Tibial artery (tissue), 4 donors: ENCODE results near the gene REXO1.
A peak's percentile ranks its signal among the peaks of the same experiment; 100 is the strongest.

Source experiments
- DNase-seq, 2 donors: peaks; one replicate each; pipeline ENCODE4 v3.0.0-alpha.2; 2019
- H3K27ac ChIP-seq, 2 donors: fragments of 200-600 bp; sonication (generic) in 1 of 2; 1 replicate in 1 of 2; 2 replicates in 1 of 2; pipeline ENCODE4 v1.5.1; 2018 to 2019; ENCODE audit warnings: mild to moderate bottlenecking in 1 of 2
- H3K27me3 ChIP-seq, 2 donors: fragments of 200-600 bp; sonication (generic) in 1 of 2; one replicate each; pipeline versions ENCODE4 v1.5.1 to v1.6.0; 2016 to 2019
- H3K36me3 ChIP-seq, 3 donors: fragments of 200-600 bp; sonication (generic) in 2 of 3; one replicate each; pipeline ENCODE4 v1.5.1; 2016 to 2019; ENCODE audit warnings: mild to moderate bottlenecking in 2 of 3
- H3K4me1 ChIP-seq, 4 donors: fragments of 200-600 bp; sonication (generic) in 2 of 4; 1 replicate in 3 of 4; 2 replicates in 1 of 4; pipeline ENCODE4 v1.5.1; 2016 to 2019
- H3K4me3 ChIP-seq, 2 donors: fragments of 200-600 bp; sonication (generic) in 1 of 2; 1 replicate in 1 of 2; 2 replicates in 1 of 2; pipeline ENCODE4 v1.5.1; 2018 to 2019; ENCODE audit warnings: mild to moderate bottlenecking in 2 of 2
- H3K9me3 ChIP-seq, 3 donors: fragments of 200-600 bp; sonication (generic) in 1 of 3; one replicate each; pipeline ENCODE4 v1.5.1; 2016 to 2019
- intact Hi-C: fragments of 100-400 bp; cut with DNase I; formaldehyde crosslinking; loops from one replicate; pipeline ENCODE4 v1.15.0; 2023; ENCODE audit warnings: low total_unique reads
- TF ChIP-seq, protein P1 (sequence below), 2 experiments: fragments of 200-600 bp in 1 of 2; fragments of 450-650 bp in 1 of 2; IDR thresholded peaks; one replicate each; pipeline ENCODE4 v1.5.1; 2017 to 2019; ENCODE audit warnings: antibody characterized with exemption in 2 of 2, mild to moderate bottlenecking in 1 of 2, moderate library complexity in 1 of 2

REXO1 gene

DNA sequence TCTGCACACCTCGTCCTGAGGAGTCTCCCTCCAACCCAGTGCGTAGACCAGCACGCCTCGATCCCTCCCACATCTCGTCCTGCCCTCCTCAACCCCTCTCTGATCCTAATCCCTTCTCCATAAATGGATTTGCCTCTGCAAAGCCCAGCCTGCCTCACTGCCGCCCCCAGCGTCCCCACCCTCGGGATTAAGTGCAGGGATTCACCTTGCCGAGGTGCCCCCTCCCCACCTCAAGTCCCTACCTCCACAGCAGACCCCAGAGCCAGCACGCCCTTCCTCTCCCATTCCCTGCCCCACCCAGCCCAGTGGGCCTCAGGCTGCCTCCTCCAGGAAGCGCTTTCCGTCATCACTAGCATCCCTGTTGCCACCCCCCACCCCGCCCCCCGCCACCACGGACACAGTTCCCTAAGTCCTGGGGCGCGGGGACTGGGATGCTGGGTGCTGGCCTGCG, 11.1 kb upstream of the REXO1 start:
- no peak overlapping the region for H3K4me3 ChIP-seq
- intact Hi-C loops, result no loop called here
- H3K36me3 ChIP-seq, result peaks cover 0 to 2% (median 0%) of the 10 kb centered on the region in 3 donors
- no peak for DNase-seq
- H3K4me1 ChIP-seq, result peaks cover 0 to 71% (median 48%) of the 10 kb centered on the region in 4 donors
- H3K9me3 ChIP-seq, result no peaks in the 10 kb centered on the region
- H3K27ac ChIP-seq, result no peak overlapping the region
- TF ChIP-seq, protein P1, sequence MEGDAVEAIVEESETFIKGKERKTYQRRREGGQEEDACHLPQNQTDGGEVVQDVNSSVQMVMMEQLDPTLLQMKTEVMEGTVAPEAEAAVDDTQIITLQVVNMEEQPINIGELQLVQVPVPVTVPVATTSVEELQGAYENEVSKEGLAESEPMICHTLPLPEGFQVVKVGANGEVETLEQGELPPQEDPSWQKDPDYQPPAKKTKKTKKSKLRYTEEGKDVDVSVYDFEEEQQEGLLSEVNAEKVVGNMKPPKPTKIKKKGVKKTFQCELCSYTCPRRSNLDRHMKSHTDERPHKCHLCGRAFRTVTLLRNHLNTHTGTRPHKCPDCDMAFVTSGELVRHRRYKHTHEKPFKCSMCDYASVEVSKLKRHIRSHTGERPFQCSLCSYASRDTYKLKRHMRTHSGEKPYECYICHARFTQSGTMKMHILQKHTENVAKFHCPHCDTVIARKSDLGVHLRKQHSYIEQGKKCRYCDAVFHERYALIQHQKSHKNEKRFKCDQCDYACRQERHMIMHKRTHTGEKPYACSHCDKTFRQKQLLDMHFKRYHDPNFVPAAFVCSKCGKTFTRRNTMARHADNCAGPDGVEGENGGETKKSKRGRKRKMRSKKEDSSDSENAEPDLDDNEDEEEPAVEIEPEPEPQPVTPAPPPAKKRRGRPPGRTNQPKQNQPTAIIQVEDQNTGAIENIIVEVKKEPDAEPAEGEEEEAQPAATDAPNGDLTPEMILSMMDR (IDR thresholded peaks at IDR 0.05), result no peak
- H3K27me3 ChIP-seq, result peaks cover 0 to under 1% of the 10 kb centered on the region in 2 donors

DNA sequence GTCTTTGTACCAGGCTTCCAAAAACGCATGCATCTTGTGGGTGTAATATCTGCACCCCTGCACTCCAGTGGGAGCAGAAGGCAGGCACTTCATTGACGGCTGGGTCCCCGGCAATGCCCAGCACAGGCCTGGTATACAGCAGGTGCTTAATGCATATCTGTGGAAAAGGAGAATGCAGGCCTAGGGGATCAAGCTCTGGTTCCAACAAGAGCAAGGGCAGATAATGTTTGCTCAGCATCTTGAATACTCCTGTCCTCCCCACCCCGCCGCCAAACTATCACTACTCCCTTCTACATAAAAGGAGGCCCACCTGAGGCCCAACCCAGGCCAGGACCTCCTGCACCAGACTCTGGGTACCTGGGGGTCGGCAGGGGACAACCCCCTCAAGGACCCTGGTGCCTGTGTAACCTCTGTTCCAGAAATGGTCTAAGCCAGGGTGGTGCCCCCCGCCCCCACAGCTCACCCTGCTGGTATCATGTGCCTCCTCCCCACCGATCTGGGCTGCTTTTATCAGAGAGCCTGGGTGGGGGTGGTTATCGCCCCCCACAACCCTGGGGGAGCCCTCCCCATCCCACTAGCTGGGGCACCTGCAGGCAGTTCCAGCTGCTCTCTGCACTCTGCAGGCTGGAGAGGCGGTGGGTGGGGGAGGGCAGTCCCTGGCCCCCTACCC, 10.3 kb upstream of the REXO1 start:
- TF ChIP-seq, protein P1 (IDR thresholded peaks at IDR 0.05), result no peak
- Histone ChIP-seq H3K4me3 (no peak overlapping the region), H3K27me3 (peaks cover 0 to 3% of the 10 kb centered on the region in 2 donors), H3K9me3 (no peaks in the 10 kb centered on the region), H3K4me1 (peaks cover 0 to 75% (median 53%) of the 10 kb centered on the region in 4 donors), H3K27ac (no peak overlapping the region), H3K36me3 (peaks cover 0 to 7% (median 0%) of the 10 kb centered on the region in 3 donors)
- intact Hi-C loops, result no loop called here
- DNase-seq, result peak in 1 of 2 donors; percentile 71

DNA sequence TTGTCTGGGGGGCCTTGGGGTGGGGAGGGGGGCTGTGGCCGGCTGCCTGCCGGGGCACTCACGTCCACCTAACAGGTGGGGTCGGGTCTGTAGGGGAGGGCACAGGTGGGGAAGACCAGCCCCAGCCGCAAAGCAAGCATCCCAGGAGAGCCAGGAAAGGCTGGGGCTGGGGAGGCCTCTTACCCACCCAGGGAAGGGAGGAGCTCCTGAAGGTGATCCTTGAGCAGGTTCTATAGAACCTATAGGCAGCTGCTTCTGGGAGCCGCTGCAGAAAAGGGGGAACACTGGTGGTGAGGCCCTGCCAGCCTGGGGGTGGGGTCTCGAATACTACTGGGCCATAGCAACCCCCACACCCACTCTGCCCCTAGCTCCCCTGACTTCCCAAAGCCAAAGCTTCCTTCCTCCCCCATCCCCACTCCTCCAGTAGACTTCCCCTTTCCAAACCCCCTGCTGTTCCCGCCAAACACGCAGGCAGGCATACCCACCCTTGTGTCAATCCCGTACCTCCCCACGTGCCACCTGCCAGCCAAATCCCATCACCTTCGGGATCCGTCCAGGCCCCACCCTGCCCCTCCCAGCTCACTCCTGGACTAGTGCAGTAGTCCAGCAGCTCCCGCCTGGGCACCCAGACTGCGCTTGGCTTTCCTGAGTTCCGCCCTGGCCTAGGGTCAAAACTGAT, 9.5 kb upstream of the REXO1 start:
- TF ChIP-seq, protein P1 (IDR thresholded peaks at IDR 0.05), result no peak
- Histone ChIP-seq H3K4me3 (peak overlapping the region; percentile 27 to 49), H3K9me3 (no peaks in the 10 kb centered on the region), H3K4me1 (peaks cover 0 to 83% (median 56%) of the 10 kb centered on the region in 4 donors), H3K36me3 (peaks cover 0 to 7% (median 0%) of the 10 kb centered on the region in 3 donors), H3K27me3 (peaks cover 0 to 3% of the 10 kb centered on the region in 2 donors), H3K27ac (peak overlapping the region; percentile 23 to 27)
- peak in 1 of 2 donors; percentile 66 for DNase-seq
- intact Hi-C loops, result no loop called here

DNA sequence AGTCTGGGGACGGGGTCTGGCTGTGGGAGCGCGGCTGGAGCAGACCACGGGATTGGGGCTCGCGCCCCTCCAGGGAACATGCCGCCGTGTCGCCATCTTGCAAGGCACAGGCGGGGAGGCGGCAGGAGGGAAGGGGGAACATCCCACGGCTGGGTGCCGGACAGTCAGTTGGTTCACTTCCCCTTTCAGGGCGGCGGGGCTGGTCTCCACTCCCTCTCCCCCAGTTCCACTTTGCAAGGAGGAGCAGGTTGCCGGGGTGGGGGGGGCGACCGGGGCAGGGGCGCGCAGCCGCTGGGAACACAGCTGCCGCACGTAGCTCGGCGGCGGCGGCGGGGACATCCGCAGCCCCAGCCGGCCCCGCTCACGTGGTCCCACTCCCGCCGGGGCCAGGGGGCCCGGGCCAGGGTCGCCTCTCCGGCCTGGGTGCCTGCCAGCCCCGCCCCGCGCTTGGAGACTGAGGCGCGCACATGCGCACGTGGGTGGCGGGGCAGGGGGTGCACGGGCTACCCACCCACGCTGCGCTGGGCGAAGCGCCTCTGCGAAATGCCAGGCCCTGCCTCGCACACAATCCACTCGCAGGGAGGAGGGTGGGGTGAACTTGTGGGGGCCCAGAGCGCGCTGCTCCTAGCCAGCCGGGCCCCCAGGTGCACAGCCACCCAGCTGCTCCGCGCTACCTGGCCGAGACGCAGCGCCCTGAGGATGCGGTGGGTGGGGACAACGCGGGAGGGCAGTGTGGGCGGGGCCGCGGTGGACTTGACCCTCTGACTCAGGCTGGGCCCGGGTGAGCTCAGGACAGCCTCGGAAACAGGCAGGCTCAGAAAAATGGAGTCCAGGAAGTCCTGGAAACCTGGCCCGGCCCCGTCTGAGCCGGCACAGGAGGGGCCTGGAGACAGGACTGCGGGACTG, 8.7 kb upstream of the REXO1 start:
- Histone ChIP-seq H3K27me3 (peaks cover 0 to 3% of the 10 kb centered on the region in 2 donors), H3K27ac (peak overlapping the region; percentile 27), H3K36me3 (peaks cover 0 to 7% (median 0%) of the 10 kb centered on the region in 3 donors), H3K4me3 (peak overlapping the region; percentile 27 to 49), H3K9me3 (no peaks in the 10 kb centered on the region), H3K4me1 (peaks cover 0 to 85% (median 50%) of the 10 kb centered on the region in 4 donors)
- DNase-seq, result peak; percentile 76 to 89
- TF ChIP-seq, protein P1 (IDR thresholded peaks at IDR 0.05), result no peak
- intact Hi-C loops, result no loop called here

DNA sequence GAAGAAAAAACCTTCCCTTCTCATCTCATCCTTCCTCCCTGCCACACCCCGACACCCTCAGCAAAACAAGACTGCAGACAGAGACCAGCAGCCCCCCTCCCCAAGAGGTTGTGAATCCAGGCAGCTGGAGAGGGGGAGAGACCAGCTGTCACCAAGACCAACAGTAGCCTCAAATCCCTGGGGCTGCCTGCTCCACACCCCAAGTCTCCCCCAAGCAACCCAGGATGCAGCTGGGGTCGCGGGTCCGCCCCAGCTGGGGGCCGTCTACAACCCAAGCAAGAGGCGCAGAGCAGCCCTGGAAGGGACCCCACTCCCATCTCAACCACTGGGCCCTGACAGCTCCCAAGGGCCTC, 8.0 kb upstream of the REXO1 start:
- Histone ChIP-seq H3K27ac (peak overlapping the region; percentile 27), H3K4me1 (peaks cover 0 to 82% (median 43%) of the 10 kb centered on the region in 4 donors), H3K27me3 (peaks cover 0 to 3% of the 10 kb centered on the region in 2 donors), H3K4me3 (peak overlapping the region; percentile 27 to 49), H3K36me3 (peaks cover 0 to 7% (median 0%) of the 10 kb centered on the region in 3 donors), H3K9me3 (no peaks in the 10 kb centered on the region)
- no peak for DNase-seq
- intact Hi-C loops, result no loop called here
- TF ChIP-seq, protein P1 (IDR thresholded peaks at IDR 0.05), result no peak
